ENCODE results near the gene CFAP100.

Gene CFAP100

DNA sequence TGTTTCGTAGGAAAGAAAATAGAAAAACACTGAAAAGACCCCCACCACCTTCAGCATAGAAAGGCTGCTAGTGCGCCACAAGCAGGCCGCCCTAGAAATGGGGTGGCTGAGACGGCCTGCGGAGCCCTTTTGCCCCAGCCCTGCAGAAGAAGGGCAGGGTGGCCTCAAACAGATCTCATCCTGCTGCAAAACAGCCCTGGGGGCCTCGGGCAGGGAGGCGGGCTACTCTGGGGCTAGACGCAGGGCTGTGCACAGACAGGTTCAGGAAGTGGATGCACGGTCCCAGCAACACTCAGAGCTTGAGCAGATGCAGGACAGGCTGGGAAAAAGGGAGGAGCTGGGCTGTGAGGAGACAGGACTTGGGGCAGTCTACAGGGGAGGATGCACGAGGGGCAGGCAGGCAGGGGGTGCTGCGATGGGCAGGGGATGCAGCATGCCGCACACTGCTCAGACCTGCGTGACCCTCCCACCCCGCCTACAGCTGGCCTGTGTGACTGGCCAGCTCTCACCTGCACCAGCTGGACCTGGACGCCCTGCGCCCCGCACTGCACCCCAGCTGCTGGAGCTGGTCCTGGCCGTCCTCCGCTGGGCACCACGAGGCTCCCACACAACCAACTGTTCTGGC, 46.7 kb downstream of the CFAP100 start:
- DNase-seq (ENCODE audit: low read depth): no peak

DNA sequence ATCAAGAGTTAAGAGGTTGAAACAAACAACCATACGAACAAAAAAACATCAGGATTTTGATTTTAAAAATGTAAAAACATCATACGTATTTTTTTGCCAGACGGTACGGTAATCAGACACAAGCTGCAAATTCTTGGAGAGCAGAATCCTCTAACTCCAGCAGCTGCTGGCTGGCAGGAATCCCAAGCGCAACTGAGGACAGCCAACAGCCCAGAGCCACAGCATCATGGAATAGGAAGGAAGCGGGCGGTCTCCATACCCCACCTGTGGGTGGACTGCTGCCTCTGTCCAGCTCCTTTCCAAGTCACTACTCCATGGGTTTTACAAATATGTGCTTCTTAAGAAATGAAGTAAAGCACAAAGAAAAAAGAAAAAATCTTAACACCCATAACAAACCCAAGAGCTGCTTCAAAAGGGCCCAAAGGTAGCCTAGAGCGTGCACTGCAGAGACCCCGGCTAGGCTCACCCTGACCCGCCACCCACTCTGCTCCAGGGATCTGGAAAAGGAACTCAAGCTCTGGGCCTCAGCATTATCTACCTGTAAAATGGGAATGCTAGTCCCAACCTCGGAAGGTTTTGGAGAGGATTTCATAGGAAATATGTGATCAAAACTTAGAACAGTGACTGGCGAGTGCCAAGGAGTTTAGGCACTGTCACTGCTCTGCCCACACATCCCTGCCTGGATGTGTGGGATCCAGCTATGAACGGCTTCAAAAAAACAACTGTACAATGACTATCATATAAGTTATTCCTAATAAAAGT, 47.6 kb downstream of the CFAP100 start:
- no peak for DNase-seq (ENCODE audit: low read depth)

DNA sequence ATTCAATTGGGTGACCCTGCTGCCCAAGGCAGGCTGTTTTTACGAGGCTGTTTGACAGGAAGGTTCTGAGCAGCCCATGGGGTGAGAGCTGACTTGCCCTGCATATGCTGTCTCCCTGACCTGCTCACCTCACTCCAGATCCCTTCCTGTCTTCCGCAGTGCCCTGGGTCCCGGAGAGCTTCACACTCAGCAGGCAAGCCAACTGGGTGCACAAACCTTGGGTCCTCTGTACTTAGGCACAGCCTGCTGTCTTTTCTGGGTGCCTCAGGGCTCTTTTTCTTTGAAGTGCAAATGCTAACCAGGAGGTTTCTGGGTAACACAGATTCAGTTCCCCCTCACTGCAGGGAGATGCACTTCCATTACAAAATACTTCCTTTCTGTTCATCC, 48.1 kb downstream of the CFAP100 start:
- no peak for DNase-seq (ENCODE audit: low read depth)

DNA sequence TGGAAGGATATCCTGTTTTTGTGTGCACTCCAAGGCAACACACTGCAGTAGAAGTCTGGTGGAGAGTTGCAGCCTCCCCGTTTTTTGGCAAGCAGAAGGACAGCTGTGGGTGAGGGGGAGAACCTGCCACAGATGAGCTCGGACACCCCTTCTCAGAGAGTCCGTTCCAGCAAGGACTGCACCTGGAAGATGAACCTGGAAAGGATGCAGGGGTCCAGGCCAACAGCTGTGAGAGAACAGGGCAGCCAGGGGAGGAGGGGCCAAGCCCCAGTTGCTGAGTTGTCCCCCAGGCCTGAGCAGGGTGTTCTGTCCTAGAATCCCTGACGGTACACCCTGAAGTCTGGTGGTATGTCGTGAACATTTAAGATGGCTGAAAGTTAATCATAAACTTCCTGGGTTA, 50.8 kb downstream of the CFAP100 start:
- no peak for DNase-seq (ENCODE audit: low read depth)

DNA sequence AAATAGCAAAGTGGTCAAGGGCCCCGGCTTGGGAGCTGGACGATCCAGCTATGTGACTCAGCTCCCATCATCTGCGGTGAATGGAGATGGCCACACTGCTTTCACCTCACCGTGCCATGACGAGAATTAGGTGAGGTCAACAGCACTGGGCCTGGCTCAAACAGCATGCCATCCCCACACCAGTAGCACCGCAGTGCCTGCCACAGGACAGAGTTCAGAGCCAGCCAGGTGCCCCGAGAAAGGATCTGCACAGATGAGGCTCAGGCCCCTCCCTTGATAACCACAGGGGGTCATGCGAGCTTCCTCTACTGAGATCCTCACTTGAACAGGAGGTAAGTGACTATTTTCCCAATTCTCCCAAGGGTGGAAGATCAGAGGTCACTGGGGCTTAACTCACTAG, 51.6 kb downstream of the CFAP100 start:
- DNase-seq (ENCODE audit: low read depth): no peak

DNA sequence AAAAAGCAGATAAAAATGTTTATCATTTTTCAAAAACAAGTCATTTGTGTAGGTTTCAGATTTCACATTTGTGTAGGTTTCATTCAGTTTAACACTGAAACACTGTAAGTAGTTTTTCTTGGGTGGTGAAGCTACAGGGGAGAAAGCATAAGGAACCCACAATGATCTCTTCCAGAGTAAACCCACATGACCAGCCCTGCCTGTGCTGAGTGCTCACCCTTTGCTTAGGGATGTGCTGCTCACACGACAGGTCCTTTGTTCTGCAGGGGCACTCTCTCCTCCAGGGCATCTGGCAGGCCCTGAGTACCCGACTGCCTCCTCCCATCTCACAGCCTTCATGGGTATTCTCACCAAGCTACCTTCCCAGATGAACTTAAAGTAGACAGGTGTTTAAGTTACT, 52.1 kb downstream of the CFAP100 start:
- no peak for DNase-seq (ENCODE audit: low read depth)

DNA sequence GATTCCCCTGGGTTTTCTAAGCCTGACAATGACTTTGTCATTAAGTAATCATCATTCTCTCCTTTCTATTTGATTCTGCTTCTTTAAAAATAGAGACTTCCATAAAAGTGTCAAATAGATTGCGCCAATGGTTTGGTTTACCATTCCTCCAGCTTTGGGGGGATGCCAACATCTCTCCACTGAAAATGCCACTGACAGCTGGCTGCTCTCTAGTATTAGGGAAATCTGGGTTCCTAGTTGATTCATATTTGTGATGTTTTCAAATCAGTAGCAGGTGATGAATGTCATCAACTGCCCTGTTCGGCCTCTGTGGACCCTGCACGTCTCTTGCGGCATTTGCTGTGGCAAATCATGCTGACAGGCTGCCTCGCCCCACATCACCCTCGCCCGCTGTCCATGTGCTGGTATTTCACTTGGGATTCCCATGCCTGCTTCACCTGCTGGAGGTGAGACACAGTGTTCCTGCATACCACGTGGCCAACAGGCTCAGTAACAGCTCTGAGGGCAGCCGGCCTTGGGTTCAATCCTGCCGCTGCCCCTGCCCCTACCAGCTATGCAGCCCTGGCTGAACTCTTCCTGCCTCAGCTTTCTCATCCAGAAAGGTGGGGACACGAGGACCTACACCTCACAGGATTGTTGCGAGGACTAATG, 52.9 kb downstream of the CFAP100 start:
- no peak for DNase-seq (ENCODE audit: low read depth)

DNA sequence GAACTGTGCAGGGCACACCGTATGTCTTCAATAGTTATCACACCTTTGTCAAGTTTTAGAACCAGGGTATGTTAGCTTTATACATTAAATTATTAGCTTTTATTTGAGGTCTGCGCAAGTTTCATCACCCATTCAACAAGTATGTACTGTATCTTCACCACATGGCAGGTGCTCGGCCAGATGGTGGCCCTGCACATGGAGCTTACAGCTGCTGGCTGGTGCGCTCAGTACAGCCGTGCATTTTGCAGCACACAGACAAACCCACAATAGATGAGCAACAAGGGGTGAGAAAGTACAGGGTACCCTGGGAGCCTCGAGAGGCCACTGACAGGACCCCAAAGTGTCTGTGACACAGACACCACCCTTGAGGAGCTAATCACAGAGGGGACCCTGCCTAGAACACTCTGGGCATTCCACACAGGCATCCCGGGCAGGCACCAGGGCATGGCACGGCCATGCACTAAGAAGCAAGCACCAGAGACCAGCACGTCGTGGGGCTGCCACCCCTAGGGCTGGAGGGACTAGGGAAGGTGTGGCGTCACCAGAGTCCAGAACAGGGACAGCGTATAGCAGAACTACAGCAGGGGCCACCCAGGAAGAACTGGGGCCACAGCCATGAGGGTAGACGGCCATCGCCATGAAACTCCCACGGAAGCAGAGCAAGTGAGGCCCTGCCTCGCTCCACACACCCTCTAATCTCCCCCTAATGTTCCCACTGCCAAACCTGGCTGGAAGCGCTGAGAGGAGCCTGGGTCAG, 53.6 kb downstream of the CFAP100 start:
- no peak for DNase-seq (ENCODE audit: low read depth)

DNA sequence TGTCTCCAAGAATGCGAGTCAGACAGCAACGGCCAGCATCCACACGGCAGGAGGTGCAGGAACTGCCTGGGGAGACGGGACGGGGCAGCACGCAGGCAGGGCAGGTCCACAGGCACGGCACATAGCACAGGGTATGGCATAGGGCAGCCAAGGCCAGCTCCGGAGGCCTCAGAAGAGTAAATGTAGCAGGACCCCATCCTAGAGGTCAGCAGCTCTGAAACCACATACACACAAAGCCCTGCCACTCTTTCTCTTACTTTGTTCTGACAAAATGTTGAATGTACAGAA, 54.1 kb downstream of the CFAP100 start:
- no peak for DNase-seq (ENCODE audit: low read depth)

DNA sequence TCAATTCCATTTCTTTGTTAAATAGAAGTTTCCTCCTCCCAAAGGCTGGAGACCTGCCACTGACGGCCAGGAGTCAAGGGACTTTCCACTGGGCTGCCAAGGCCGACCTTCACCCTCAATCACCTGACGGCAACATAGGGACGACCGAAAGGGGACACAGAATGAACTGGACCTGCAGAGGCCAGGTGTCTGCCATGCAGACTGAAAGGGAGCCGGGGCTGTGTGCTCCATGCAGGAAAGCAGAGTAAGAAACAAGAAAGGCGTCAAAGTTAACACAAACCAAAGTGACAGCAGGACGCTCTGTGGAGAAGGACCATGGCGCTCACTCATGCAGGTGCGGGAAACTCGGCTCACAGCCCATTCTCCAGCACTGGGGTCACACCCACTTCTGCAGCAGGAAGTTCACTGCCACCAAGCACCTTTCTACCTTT, 54.9 kb downstream of the CFAP100 start:
- no peak for DNase-seq (ENCODE audit: low read depth)

DNA sequence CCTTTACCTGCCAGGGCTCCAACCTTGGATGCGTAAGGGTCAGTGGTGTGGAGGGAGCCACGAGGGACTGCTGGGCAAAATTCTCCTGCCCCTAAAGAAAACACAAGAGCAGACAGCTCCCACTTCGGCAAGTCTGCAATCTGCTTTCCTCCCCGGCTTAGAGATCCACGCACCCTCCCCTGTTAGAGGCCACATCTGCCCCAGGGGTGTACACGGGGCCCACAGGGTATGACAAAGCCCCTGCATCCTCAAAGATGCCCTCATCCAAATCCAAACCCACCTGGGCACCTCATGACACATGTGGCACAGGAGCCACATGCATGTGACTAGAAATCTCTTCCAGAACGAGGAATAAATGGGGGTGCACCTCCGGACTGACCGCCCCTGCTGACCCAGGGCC, 55.5 kb downstream of the CFAP100 start:
- no peak for DNase-seq (ENCODE audit: low read depth)

DNA sequence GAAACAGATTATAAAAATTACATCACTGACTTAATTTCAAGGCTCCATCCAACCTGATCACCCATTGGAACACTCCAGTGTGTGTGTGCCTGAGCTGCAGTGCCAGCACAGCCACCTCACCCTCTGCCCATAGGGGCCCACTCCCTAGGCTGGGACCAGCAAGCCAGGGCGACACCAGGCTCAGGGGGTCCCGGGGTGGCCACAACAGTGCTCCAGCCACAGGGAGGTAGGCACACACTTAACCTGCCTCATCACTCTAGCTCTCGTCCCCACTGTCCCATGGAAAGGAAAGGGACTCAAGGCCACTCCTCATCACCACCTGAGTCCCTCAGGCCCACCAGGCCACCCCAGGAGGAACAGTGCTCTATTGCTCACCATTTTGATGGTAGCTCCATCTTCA, 56.0 kb downstream of the CFAP100 start:
- no peak for DNase-seq (ENCODE audit: low read depth)

DNA sequence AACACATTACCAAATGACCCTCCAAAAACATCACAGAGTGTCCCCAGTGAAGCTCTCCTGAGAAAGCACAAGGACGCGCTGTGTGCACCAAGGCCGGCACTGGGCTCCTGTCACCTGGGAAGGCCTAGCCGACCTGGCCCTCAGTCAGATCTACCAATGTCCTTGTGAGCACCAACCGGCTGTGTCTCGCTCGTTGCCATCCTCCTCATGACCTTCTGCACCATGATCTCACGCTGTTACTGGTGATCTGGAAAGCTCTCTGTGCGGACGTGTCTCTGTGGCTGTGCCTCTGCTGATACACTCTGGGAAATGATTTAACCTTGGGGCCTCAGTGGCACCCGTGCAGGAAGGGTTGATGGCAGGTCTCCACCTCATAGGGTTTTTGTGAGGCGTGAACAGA, 56.8 kb downstream of the CFAP100 start:
- no peak for DNase-seq (ENCODE audit: low read depth)

DNA sequence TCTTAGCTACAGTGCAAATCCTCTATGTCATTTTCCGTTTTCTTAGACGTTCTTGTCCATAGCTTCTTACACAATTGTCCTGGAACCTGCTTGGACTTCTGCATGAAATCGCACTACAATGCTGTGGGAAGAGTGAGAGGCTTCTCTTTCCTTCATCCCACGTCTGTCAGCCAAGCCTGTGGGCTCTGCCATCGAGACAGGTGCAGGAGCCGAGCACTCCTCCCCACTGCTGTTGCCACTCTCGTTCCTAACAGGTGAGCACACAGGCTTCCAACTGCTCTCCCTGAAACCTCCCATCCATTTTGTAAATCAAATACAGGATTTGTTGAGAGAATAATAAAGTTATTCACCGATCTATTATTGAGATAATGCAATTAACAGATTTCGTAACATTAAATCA, 57.5 kb downstream of the CFAP100 start:
- no peak for DNase-seq (ENCODE audit: low read depth)

DNA sequence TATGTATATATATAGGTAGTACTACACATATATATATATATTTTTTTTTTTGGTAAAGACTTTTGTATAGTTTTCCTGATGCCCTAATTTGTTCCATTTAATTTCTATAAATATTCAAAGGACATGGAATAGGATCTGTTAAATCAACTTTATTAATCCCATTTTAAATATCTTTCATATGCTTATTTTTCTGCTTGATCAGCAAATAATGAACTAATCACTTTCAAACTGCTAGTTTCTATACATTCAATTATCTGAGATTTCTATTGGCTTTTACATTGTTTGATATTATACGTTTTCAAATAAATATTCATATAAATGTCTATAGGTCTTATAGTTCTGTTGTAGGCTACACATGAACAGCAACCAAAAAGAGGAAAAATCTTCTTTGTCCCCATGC, 59.3 kb downstream of the CFAP100 start:
- DNase-seq (ENCODE audit: low read depth): no peak

DNA sequence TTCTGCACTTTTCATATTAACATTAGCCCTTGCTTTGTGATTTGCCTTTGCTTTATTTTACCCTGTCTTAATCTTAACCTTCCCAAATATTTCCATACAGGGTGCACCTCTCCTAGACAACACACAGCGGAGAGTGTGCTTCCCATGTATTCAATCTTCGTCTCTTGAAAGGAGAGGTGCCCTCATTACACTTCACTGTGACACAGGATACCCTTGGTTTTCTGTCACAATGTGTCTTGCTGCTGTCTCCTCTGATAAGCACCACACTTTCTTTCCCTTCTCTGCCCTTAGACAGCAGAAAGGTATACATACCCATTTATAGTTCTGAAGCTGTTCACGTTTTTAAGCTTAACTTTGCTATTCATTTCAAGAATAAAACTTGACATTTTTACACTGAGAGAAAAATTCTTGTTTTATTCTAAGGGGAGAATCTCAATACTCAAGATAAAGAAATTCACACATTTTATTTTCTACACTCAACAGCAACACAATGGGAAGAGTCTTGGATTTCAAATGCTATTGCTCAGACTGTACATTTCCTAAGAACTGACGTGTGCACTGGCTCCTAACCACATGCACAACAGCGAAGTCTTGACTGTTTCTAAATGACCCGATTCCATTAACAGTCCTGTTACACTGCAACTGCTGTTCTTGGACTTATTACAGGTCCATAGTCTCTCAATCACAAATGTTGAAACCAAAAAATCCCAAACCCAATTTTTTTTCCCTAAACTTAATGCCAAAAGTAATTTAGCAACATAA, 59.9 kb downstream of the CFAP100 start:
- no peak for DNase-seq (ENCODE audit: low read depth)

DNA sequence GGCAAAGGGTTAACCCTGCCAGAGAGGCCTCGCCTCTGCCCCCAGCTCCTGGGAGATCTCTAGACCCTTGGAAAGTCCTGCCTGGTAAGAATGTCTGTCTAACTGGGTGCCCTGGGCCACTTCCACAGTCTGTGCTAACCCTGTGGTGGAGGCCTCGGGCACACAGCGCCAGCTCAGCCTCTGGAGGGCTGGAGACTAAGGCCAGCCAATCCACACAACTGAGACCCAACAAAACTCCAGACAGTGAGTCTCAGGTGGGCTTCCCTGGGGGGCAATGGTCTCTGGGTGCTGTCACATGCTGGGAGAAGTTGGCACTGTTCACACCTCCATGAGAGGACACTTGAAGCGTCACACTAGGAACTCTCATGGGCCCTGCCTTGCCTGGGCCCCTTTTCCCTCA, 61.5 kb downstream of the CFAP100 start:
- no peak for DNase-seq (ENCODE audit: low read depth)

DNA sequence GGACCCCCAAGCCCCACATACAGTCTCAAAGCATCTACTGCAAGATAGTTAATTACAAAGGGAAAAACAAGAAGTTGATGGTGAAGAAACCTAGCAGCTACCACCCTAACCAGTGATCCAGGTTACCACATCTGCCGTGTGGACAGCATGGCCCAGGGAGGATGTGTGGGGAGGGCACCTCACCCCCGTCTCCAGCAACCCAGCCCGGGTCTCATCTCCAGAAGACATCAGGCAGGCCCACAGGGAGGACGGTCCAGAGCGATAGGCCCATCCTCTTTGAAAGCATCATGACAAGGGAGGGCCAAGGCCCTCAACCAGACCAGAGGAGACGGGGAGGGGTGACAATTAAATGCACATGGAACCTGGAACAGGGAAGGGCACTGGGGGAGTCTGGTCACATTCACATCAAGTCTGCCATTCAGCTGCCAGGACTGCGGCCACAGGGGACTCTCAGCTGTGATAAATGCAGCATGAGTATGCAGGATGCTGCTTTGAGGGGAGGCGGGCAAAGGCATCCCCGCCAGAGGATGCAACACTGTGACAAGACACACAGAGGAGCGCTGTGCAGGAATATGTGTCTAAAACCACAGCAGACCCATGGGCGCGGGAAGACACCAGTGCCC, 62.2 kb downstream of the CFAP100 start:
- DNase-seq (ENCODE audit: low read depth): no peak

DNA sequence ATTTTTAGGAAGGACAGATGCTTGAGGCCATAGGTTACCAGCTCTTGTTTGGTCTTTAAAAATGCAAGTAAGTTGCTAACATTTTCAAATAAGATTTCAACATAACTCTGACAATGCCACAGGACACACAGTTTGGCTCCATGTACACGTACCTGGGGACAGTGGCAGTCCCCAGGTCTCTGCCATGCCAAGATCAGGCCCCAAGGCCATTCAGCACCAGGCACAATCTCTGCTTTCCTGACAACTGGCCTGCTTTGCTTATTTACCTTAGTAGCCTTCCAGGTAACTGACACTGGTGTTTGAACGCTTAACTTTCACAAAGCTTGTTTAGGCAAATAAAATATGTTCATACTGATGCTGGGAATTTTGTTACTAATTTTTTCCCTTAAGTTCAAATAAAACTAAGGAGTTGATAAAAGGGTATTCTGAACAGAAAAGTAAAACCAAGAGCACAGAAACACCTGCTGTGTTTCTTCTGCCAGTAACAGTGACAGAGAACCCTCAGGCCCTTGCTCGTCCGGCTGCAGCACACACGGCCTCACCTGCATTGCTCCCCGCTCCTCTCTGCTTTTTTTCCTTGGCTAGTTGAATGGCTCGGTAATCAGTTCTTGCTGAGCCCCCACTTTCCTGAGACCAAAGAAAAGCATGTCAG, 64.5 kb downstream of the CFAP100 start:
- no peak for DNase-seq (ENCODE audit: low read depth)

DNA sequence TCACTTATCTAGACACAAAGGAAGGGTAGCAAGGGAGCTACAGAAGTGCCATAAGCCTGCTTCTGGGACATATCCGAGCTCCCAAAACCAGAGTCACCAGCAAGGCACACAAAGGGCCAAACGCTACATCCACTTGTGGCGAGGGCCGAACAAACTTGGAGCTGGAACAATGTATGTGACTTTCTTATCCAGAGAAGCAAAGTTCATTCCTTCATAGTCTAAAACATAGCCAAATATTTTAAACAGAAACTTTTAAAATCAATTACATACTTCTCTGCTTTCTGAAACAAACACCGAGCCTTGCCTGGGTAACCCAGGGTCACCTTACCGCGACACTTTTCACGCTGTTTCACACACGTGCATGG, 65.0 kb downstream of the CFAP100 start:
- DNase-seq (ENCODE audit: low read depth): no peak

DNA sequence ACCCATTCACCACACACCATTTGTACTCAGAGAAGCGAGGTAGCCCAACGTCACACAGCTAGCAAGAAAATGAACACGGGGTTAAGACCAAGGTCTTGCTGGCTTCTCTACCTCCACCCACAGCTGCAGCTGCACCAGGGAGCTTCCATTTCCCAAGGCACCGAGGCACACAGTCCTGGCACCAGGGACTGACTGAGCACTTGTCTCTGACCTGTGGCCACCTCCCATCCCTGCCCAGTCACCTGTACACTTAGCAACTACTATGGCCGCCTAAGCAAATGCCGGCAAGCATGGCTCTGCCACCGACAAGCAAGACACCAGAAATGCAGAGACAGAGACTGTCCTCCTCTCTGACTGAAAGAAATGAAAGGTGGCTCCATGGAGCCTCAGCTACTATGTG, 65.7 kb downstream of the CFAP100 start:
- no peak for DNase-seq (ENCODE audit: low read depth)

All from ELR (cell line).